SK-N-MC (cell line): Measurements from ENCODE around the gene GGTLC2.

Source experiments
- DNase-seq: peaks from one replicate; pipeline ENCODE4 v3.0.0-alpha.2; 2011; ENCODE audit warnings: low read depth, low spot score
- H3K27ac ChIP-seq: fragments of 200-600 bp; sonication (generic); 2 replicates; pipeline ENCODE4 v1.5.1; 2016; ENCODE audit warnings: mixed run types
- H3K36me3 ChIP-seq: fragments of 200-600 bp; sonication (generic); 2 replicates; pipeline ENCODE4 v1.6.1; 2017; ENCODE audit warnings: antibody characterized with exemption, low read length, mixed read lengths; ENCODE audit not compliant: insufficient read depth
- H3K4me3 ChIP-seq: fragments of 200-600 bp; sonication (generic); 2 replicates; pipeline ENCODE4 v1.5.1; 2016
- H3K9ac ChIP-seq: fragments of 200-600 bp; sonication (generic); 2 replicates; pipeline ENCODE4 v1.8.0; 2017; ENCODE audit warnings: mixed run types, mixed read lengths; ENCODE audit not compliant: insufficient read length
- H3K9me3 ChIP-seq: fragments of 200-600 bp; sonication (generic); 2 replicates; pipeline ENCODE4 v1.6.1; 2017; ENCODE audit warnings: low read depth, mild to moderate bottlenecking, antibody characterized with exemption, low read length, moderate library complexity, mixed read lengths
- EZH2 ChIP-seq: fragments of 200-600 bp; sonication (generic); IDR thresholded peaks from one replicate; pipeline ENCODE4 v1.6.1; 2017; ENCODE audit warnings: antibody characterized with exemption
- FOXP2 ChIP-seq: optimal IDR thresholded peaks from 2 replicates; pipeline ENCODE3; 2011; ENCODE audit warnings: mild to moderate bottlenecking, moderate library complexity; ENCODE audit not compliant: insufficient read depth; ENCODE audit errors: extremely low read length, control extremely low read depth
- POLR2AphosphoS5 ChIP-seq: IDR thresholded peaks from 2 replicates; pipeline ENCODE4 v1.6.1; 2012; ENCODE audit warnings: mild to moderate bottlenecking, low read depth, low read length, borderline replicate concordance

The GGTLC2 gene

GRCh38 chr22:22669093-22669492 is 24.7 kb downstream of the GGTLC2 start:
- Histone ChIP-seq H3K9ac (no peak overlapping the region), H3K27ac (no peak overlapping the region), H3K36me3 (no peaks in the 10 kb centered on the region), H3K9me3 (no peaks in the 10 kb centered on the region), H3K4me3 (no peak overlapping the region)
- DNase-seq: no peak
- TF ChIP-seq POLR2AphosphoS5 (no peak), EZH2 (no peak)

- no peaks in the 10 kb centered on the region for H3K36me3 ChIP-seq
- H3K4me3 ChIP-seq: no peak overlapping the region
- no peak for DNase-seq
- TF ChIP-seq FOXP2 (no peak), EZH2 (no peak), POLR2AphosphoS5 (no peak)
- H3K27ac ChIP-seq: no peak overlapping the region
- H3K9ac ChIP-seq: no peak overlapping the region
- no peaks in the 10 kb centered on the region for H3K9me3 ChIP-seq
These were observed 25.8 kb downstream of the GGTLC2 start for GRCh38 chr22:22670076-22670795.

GRCh38 chr22:22671506-22671905 is 27.1 kb downstream of the GGTLC2 start:
- Histone ChIP-seq H3K4me3 (no peak overlapping the region), H3K36me3 (no peaks in the 10 kb centered on the region), H3K9ac (no peak overlapping the region), H3K9me3 (no peaks in the 10 kb centered on the region), H3K27ac (no peak overlapping the region)
- no peak for DNase-seq
- TF ChIP-seq EZH2 (no peak), POLR2AphosphoS5 (no peak)

GRCh38 chr22:22673099-22673498 is 28.7 kb downstream of the GGTLC2 start:
- H3K9ac ChIP-seq: no peak overlapping the region
- no peak overlapping the region for H3K27ac ChIP-seq
- TF ChIP-seq POLR2AphosphoS5 (no peak), FOXP2 (no peak), EZH2 (no peak)
- no peak overlapping the region for H3K4me3 ChIP-seq
- H3K9me3 ChIP-seq: no peaks in the 10 kb centered on the region
- no peaks in the 10 kb centered on the region for H3K36me3 ChIP-seq
- no peak for DNase-seq

- no peak for DNase-seq
- Histone ChIP-seq H3K9me3 (no peaks in the 10 kb centered on the region), H3K9ac (no peak overlapping the region), H3K27ac (no peak overlapping the region), H3K36me3 (no peaks in the 10 kb centered on the region), H3K4me3 (no peak overlapping the region)
- TF ChIP-seq FOXP2 (no peak), POLR2AphosphoS5 (no peak), EZH2 (no peak)
These were observed 29.2 kb downstream of the GGTLC2 start for GRCh38 chr22:22673628-22674027.

GRCh38 chr22:22674467-22674866 is 30.1 kb downstream of the GGTLC2 start:
- TF ChIP-seq POLR2AphosphoS5 (no peak), FOXP2 (no peak), EZH2 (no peak)
- no peak for DNase-seq
- H3K9me3 ChIP-seq: no peaks in the 10 kb centered on the region
- H3K27ac ChIP-seq: no peak overlapping the region
- H3K4me3 ChIP-seq: no peak overlapping the region
- no peak overlapping the region for H3K9ac ChIP-seq
- no peaks in the 10 kb centered on the region for H3K36me3 ChIP-seq

GRCh38 chr22:22678970-22679369 is 34.6 kb downstream of the GGTLC2 start:
- TF ChIP-seq FOXP2: no peak
- no peak for TF ChIP-seq POLR2AphosphoS5
- no peak for TF ChIP-seq EZH2
- H3K9ac ChIP-seq: no peak overlapping the region
- no peak overlapping the region for H3K4me3 ChIP-seq
- no peak for DNase-seq
- no peaks in the 10 kb centered on the region for H3K36me3 ChIP-seq
- H3K9me3 ChIP-seq: no peaks in the 10 kb centered on the region
- H3K27ac ChIP-seq: no peak overlapping the region

GRCh38 chr22:22680396-22680795 is 36.0 kb downstream of the GGTLC2 start:
- H3K4me3 ChIP-seq: no peak overlapping the region
- no peak overlapping the region for H3K27ac ChIP-seq
- no peaks in the 10 kb centered on the region for H3K9me3 ChIP-seq
- TF ChIP-seq FOXP2: no peak
- TF ChIP-seq EZH2: no peak
- TF ChIP-seq POLR2AphosphoS5: no peak
- H3K36me3 ChIP-seq: no peaks in the 10 kb centered on the region
- no peak for DNase-seq
- no peak overlapping the region for H3K9ac ChIP-seq

GRCh38 chr22:22681221-22681739 is 36.9 kb downstream of the GGTLC2 start:
- no peaks in the 10 kb centered on the region for H3K9me3 ChIP-seq
- TF ChIP-seq POLR2AphosphoS5 (no peak), FOXP2 (no peak), EZH2 (no peak)
- no peak overlapping the region for H3K27ac ChIP-seq
- no peak for DNase-seq
- no peak overlapping the region for H3K9ac ChIP-seq
- no peak overlapping the region for H3K4me3 ChIP-seq
- H3K36me3 ChIP-seq: no peaks in the 10 kb centered on the region
